ENCODE results near the gene OR11H7.
A peak's percentile ranks its signal among the peaks of the same experiment; 100 is the strongest.
"Not testable (repeated sequence)": the region's sequence is repeated elsewhere in the genome, so short reads cannot be mapped to it uniquely, and the experiment has no call there.

Gene OR11H7

DNA sequence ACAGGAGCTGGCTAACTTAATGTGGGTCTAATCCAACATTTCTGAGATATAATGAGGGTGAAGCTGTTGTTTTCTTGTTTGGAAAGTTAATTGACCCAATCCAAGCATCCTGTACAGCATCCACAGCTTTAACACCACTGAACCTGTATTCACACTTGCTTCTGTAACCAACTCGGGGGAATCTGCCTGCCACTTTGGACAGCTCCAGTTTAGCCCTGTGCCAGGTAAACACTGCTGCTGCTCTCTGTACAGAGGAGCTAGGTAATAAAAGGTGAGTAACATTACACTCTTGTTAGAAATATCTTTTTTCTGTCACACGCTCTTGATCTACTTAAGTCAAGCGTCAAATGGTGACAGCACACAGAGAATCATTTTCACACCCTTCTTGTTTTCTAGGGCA is 37.4 kb upstream of the OR11H7 start:
- H3K79me2 ChIP-seq (ENCODE audit: insufficient read depth, low read length): no peaks in the 10 kb centered on the region
- TF ChIP-seq CTCF (conservative IDR thresholded peaks at IDR 0.05; ENCODE audit: low read length) (no peak), EZH2phosphoT487 (IDR thresholded peaks at IDR 0.05; ENCODE audit: borderline replicate concordance) (no peak)
- no peaks in the 10 kb centered on the region for H3K36me3 ChIP-seq (ENCODE audit: insufficient read depth, low read length)
- no peaks in the 10 kb centered on the region for H4K20me1 ChIP-seq (ENCODE audit: insufficient read depth, low read length, poor library complexity, severe bottlenecking)
- H3K9me3 ChIP-seq (ENCODE audit: insufficient read depth, low read depth, low read length): no peaks in the 10 kb centered on the region
- H3K27me3 ChIP-seq (ENCODE audit: insufficient read depth, low read length, poor library complexity, severe bottlenecking): no peaks in the 10 kb centered on the region
- no peaks in the 10 kb centered on the region for H3K4me1 ChIP-seq (ENCODE audit: insufficient read depth, low read length, poor library complexity, severe bottlenecking)
- H3K4me2 ChIP-seq (ENCODE audit: low read depth, low read length, poor library complexity, severe bottlenecking): no peak overlapping the region
- H3K9me2 ChIP-seq (replicated peaks; ENCODE audit: low read depth, low read length): no peaks in the 10 kb centered on the region
- H3K9ac ChIP-seq (ENCODE audit: low read depth, low read length, poor library complexity, severe bottlenecking): no peak overlapping the region
- H3K4me3 ChIP-seq (ENCODE audit: low read length, poor library complexity, severe bottlenecking): no peak overlapping the region
- H2AFZ ChIP-seq (ENCODE audit: low read length): no peak overlapping the region
- no peaks in the 10 kb centered on the region for H3F3A ChIP-seq (ENCODE audit: low read depth)

- Histone ChIP-seq H3K9me2 (replicated peaks; ENCODE audit: low read depth, low read length) (no peaks in the 10 kb centered on the region), H3K9me3 (ENCODE audit: insufficient read depth, low read depth, low read length) (no peaks in the 10 kb centered on the region), H3K79me2 (ENCODE audit: insufficient read depth, low read length) (no peaks in the 10 kb centered on the region), H3K4me3 (ENCODE audit: low read length, poor library complexity, severe bottlenecking) (no peak overlapping the region), H3K4me1 (ENCODE audit: insufficient read depth, low read length, poor library complexity, severe bottlenecking) (no peaks in the 10 kb centered on the region), H3K4me2 (ENCODE audit: low read depth, low read length, poor library complexity, severe bottlenecking) (no peak overlapping the region), H4K20me1 (ENCODE audit: insufficient read depth, low read length, poor library complexity, severe bottlenecking) (no peaks in the 10 kb centered on the region), H3K27me3 (ENCODE audit: insufficient read depth, low read length, poor library complexity, severe bottlenecking) (no peaks in the 10 kb centered on the region), H3K36me3 (ENCODE audit: insufficient read depth, low read length) (no peaks in the 10 kb centered on the region), H2AFZ (ENCODE audit: low read length) (peak overlapping the region; percentile 45; the same call in 1 of the 2 replicates), H3F3A (ENCODE audit: low read depth) (no peaks in the 10 kb centered on the region), H3K9ac (ENCODE audit: low read depth, low read length, poor library complexity, severe bottlenecking) (no peak overlapping the region)
- TF ChIP-seq CTCF (conservative IDR thresholded peaks at IDR 0.05; ENCODE audit: low read length): no peak
- no peak for TF ChIP-seq EZH2phosphoT487 (IDR thresholded peaks at IDR 0.05; ENCODE audit: borderline replicate concordance)
Observed at GRCh38 chr14:20194101-20194500, 34.7 kb upstream of the OR11H7 start.

- H3K4me1 ChIP-seq (ENCODE audit: insufficient read depth, low read length, poor library complexity, severe bottlenecking); H3K4me2 ChIP-seq (ENCODE audit: low read depth, low read length, poor library complexity, severe bottlenecking); H3K79me2 ChIP-seq (ENCODE audit: insufficient read depth, low read length); H3K9me3 ChIP-seq (ENCODE audit: insufficient read depth, low read depth, low read length); H3K4me3 ChIP-seq (ENCODE audit: low read length, poor library complexity, severe bottlenecking); H3K9me2 ChIP-seq (replicated peaks; ENCODE audit: low read depth, low read length); H4K20me1 ChIP-seq (ENCODE audit: insufficient read depth, low read length, poor library complexity, severe bottlenecking); H3K36me3 ChIP-seq (ENCODE audit: insufficient read depth, low read length); H3F3A ChIP-seq (ENCODE audit: low read depth); H3K27me3 ChIP-seq (ENCODE audit: insufficient read depth, low read length, poor library complexity, severe bottlenecking); H2AFZ ChIP-seq (ENCODE audit: low read length); H3K9ac ChIP-seq (ENCODE audit: low read depth, low read length, poor library complexity, severe bottlenecking): not testable (repeated sequence)
Observed at GRCh38 chr14:20195170-20195569, 33.6 kb upstream of the OR11H7 start.

GRCh38 chr14:20195911-20196310 is 32.9 kb upstream of the OR11H7 start:
- Histone ChIP-seq H3K36me3 (ENCODE audit: insufficient read depth, low read length) (no peaks in the 10 kb centered on the region), H2AFZ (ENCODE audit: low read length) (no peak overlapping the region), H3K9ac (ENCODE audit: low read depth, low read length, poor library complexity, severe bottlenecking) (no peak overlapping the region), H3K79me2 (ENCODE audit: insufficient read depth, low read length) (no peaks in the 10 kb centered on the region), H3K4me1 (ENCODE audit: insufficient read depth, low read length, poor library complexity, severe bottlenecking) (no peaks in the 10 kb centered on the region), H3K4me2 (ENCODE audit: low read depth, low read length, poor library complexity, severe bottlenecking) (no peak overlapping the region), H3K9me3 (ENCODE audit: insufficient read depth, low read depth, low read length) (no peaks in the 10 kb centered on the region), H3K27me3 (ENCODE audit: insufficient read depth, low read length, poor library complexity, severe bottlenecking) (no peaks in the 10 kb centered on the region), H3K4me3 (ENCODE audit: low read length, poor library complexity, severe bottlenecking) (no peak overlapping the region), H3K9me2 (replicated peaks; ENCODE audit: low read depth, low read length) (no peaks in the 10 kb centered on the region), H4K20me1 (ENCODE audit: insufficient read depth, low read length, poor library complexity, severe bottlenecking) (no peaks in the 10 kb centered on the region), H3F3A (ENCODE audit: low read depth) (no peaks in the 10 kb centered on the region)
- TF ChIP-seq CTCF (conservative IDR thresholded peaks at IDR 0.05; ENCODE audit: low read length) (peak; percentile 50), EZH2phosphoT487 (IDR thresholded peaks at IDR 0.05; ENCODE audit: borderline replicate concordance) (no peak)

Data from Loucy (cell line).